OCI-LY1 (cell line): ENCODE results near the gene CASZ1.

Experiments used
- EZH2 ChIP-seq: fragments of 200-600 bp; sonication (generic), shearing (Covaris generic); IDR thresholded peaks from 2 replicates; pipeline ENCODE4 v1.8.0; 2017; ENCODE audit warnings: borderline replicate concordance, mixed run types, mild to moderate bottlenecking, antibody characterized with exemption, low read length, moderate library complexity, mixed read lengths
- TF ChIP-seq, protein P1 (sequence below): fragments of 200-600 bp; sonication (generic), shearing (Covaris generic); IDR thresholded peaks from 2 replicates; pipeline ENCODE4 v1.5.1; 2017; ENCODE audit warnings: mild to moderate bottlenecking, antibody characterized with exemption, low read length, moderate library complexity, mixed read lengths

- TF ChIP-seq, protein P1, sequence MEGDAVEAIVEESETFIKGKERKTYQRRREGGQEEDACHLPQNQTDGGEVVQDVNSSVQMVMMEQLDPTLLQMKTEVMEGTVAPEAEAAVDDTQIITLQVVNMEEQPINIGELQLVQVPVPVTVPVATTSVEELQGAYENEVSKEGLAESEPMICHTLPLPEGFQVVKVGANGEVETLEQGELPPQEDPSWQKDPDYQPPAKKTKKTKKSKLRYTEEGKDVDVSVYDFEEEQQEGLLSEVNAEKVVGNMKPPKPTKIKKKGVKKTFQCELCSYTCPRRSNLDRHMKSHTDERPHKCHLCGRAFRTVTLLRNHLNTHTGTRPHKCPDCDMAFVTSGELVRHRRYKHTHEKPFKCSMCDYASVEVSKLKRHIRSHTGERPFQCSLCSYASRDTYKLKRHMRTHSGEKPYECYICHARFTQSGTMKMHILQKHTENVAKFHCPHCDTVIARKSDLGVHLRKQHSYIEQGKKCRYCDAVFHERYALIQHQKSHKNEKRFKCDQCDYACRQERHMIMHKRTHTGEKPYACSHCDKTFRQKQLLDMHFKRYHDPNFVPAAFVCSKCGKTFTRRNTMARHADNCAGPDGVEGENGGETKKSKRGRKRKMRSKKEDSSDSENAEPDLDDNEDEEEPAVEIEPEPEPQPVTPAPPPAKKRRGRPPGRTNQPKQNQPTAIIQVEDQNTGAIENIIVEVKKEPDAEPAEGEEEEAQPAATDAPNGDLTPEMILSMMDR: no peak
- no peak for TF ChIP-seq EZH2
Measured at GRCh38 chr1:10816233-10816632, 19.8 kb upstream of the CASZ1 start.
